Cerebellar nuclear complex (tissue), 1 donor: ENCODE data around the gene PHLDB1.
A peak's percentile ranks its signal among the peaks of the same experiment; 100 is the strongest.

Experiments
- DNase-seq, 2 experiments: peaks; one replicate each; lab custom pipeline; 2025; lab: John Stamatoyannopoulos, UW

PHLDB1 gene

DNA sequence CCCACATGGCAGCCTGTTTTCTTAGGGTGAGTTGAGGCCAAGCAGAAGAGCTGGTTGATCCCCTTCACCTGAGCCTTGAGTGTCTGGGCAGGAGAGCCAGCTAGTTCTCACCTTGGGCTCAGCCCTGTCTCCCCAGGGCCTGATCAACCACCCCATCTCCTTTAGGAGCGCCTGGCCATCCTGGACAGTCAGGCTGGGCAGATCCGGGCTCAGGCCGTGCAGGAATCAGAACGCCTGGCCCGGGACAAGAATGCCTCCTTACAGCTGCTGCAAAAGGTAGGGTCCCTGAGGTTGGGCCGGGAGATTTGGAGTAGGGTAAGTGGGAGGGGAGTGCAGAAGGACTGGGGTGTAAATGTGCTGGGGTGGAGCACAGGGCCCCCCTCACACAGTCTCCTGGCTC is 31.3 kb downstream of the PHLDB1 start:
- DNase-seq: no peak

DNA sequence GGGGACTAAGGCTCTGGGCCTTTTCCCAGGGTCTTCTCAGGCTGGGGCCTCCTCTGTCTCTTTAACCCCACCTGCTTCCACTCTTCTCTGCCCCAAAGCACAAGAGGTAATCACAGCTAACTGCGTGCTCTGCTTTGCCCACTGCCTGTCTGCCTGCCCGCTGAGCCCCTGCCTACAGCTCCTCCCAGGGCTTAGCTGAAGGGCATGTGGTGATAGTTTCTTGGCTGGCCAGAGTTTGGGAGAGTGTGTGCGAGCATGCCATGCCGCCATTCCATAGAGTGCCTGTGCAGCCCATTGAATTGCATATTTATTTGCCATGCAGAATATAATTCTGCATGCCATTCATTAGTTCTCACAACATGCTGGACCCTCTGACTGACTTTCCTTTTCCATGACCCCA is 32.5 kb downstream of the PHLDB1 start:
- DNase-seq: no peak

DNA sequence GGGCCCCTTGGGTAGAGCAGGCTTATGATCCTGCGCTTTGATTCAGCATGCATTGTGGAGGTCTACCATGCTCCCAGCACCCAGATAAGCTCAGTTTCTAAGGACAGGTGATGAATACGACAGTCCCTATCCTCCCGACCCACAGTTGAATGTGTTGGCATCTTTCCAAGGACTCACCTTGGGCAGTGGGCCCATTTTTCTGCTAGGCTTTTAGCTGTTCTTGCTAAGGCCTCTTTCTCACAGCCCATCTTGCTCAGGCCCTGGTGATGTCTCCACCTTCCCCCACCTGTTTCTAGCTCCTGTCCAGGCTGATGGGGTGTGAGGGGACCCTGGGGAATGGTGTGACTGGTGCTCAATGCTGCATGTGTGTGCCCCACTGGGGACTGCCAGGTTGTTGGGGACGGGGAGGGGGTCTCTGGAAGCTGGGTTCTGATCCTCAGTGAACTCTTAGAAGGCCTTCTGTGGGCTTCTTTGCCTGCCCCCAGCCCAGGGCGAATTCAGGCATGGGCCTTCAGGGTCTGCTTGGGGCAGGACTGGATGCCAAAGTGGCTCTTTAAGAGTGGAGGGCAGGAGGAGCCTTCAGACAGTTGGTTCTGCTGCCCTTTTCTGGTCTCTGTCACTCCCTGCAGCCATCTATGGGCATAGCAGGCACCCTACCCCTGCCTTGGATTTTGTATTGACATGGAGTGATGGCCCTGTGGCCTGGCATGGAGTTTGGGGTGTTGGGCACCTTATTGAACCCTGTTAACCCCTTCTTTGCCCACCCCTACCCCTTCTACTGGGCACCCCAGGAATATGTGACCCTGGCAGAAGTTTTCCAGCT is 33.1 kb downstream of the PHLDB1 start:
- no peak for DNase-seq

DNA sequence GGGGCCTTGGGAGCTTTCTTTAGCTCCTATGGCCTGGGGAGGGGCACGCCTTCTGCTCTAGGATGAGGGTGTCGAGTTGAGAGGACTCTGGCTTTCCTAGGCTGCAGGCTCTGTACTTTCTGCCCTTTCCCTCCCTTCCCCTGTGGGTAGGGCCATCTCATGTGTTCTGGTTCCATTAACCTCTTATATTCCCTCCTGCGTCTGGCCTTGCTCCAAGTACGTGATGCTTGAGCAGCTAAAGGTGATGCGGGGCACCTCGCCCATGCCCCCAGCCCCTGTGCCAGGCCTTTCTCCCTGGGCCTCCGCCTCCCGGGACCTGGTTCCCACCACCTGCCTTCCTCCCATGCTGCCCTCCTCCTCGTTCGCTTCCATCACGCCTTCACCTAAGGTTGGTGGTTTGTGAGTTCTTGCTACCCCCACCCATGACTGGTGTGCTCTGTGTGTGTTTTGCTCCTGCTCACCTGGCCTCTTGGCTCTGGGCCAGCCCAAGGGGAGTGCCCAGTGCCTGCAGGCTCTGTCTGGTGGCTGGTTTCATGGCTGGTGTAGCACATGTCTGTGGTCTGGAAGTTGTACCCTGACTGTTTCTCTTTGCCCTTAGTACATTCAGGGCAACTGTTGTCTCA is 34.1 kb downstream of the PHLDB1 start:
- peak; percentile 14 to 18 for DNase-seq

DNA sequence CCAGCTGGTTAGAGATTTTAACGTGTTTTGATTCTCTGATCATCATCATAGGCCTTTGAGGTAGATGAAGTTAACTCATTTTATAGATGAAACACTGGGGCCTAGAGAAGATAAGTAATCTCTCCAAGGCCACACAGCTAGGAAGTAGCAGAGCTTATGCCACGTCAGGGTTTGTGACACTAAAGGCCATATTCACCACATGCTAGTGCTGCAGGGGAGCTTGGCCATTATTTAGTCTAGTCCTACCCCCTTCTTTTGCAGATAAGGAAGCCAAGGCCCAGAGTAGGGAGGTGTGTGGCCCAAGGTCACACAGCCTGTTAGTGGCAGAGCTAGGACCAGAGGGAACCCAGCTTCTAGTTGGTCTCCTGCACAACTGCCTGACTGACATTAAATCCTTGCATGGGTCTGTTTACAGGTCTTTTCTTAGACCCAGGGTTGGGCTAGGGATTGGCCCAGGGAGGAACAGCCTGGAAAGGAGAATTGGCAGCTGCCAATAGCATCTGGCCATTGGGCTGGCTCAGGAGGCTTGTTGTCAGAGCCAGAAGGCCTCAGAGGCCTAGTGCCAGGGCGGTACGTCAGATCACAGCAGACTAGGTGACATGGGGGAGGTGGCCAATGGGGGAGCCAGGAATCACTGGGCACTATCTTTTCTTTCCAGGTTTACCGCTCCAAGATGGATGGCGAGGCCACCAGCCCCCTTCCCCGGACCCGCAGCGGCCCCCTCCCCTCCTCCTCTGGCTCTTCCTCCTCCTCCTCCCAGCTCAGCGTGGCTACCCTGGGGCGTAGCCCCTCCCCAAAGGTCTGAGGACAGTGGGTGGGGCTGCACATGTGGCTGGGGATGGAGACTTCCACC is 36.0 kb downstream of the PHLDB1 start:
- peak; percentile 35 to 45 for DNase-seq

DNA sequence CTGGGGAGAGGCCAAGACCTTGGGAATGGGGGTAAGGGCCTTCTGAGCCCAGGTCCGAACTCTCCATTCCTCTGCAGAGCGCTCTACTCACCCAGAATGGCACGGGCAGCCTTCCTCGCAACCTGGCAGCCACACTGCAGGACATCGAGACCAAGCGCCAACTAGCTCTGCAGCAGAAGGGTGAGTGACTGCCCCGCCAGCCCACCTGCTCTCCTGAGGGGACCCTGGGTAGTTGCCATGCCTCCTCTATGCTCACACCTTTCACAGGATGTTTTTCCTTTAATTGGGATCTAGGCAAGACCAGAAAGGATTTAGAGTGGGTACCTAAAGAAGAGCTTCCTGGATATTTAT is 36.6 kb downstream of the PHLDB1 start:
- peak in 1 of 2 experiments; percentile 54 for DNase-seq

DNA sequence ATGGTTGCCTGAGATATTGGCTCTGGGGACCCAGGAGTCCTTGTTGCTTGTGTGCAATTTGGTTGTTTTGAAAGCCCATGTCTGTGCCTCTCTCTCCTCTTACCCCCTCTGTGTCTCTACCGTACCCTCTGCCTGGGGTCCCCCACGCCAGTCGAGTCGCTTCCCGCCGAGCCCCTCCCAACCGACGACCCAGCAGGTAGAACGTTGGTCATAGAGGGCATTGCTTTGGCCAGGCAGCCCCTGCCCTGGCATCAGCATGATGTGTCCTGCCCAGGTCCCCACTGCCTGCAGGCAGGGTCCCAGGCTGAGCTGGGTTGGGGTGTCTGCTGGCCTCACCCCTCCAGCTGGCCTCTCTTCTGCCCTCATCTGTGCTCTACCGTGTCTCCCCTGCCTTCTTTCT is 37.1 kb downstream of the PHLDB1 start:
- no peak for DNase-seq

DNA sequence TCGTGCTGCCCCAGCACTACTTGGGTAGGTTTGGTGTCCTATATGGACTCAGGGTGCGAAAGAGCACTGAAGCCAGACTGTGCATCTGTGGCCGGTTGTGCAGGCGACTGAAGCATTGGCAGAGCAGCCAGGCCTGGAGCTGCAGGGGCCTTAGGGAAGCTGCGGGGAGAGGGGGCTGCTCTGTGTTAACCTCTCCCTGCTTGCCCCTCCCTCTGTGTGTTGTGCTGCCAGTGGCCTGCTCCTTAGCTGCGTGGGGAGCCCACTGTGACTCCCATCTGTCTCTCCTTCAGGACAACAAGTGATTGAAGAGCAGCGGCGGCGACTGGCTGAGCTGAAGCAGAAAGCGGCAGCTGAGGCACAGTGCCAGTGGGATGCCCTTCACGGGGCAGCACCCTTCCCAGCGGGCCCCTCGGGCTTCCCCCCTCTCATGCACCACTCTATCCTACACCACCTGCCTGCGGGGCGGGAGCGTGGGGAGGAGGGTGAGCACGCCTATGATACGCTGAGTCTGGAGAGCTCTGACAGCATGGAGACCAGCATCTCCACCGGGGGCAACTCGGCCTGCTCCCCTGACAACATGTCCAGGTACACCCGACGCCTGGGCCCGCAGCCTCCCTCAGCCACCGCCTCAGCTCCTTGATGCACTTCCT is 37.8 kb downstream of the PHLDB1 start:
- peak in 1 of 2 experiments; percentile 48 for DNase-seq

DNA sequence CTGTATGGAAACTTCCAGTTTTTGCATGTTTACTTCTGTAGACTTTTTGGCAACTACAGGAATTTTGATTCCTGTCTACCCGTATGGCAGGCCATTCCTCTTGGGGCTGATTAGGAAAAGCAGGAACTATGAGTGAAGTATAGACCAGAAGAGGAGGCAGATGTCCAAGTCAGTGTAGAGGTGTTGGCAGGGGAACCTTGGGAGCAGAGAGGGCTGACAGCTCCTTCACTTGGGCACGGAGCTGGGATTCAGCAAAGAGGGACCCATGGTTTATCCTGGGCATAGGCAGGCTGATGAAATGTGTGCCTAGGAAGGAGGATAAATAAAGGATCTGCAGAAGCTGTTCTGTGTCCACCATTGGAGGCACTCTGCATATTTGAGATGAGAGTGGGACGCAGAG is 39.0 kb downstream of the PHLDB1 start:
- no peak for DNase-seq

DNA sequence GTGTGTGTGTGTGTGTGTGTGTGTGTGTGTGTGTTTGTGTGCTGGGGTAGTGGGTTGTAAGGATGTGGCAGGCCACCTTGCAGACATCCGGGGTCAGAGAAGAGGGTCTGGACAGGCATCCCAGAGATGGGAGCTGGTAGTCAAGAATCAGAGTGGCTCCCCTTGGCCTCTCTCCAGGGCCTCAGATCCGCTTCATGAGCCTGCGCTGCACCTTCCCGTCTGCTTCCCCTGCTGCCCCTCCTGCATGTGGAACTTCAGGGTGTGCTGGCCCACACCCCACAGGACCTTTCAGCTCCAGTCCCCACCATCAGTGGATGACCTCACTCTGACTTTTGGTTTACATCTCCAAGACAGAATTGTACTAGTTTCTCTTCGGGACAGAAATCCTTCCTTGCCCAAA is 40.9 kb downstream of the PHLDB1 start:
- no peak for DNase-seq

DNA sequence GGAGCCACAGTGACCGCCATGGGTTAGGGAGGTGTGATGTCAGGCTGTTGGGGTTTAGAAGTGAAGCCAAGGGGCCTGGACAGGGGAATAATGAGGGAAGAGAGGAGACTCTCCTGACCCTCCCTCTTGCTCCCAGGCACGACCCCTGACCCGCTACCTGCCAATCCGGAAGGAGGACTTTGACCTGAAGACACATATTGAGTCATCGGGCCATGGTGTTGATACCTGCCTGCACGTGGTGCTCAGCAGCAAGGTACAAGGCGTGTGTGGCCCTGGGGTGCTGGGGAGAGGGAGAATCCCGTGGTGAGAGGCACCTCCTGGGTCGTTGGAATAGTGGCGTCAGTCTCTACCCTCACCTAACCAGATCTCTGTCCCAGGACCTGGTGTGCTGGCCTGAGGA is 42.5 kb downstream of the PHLDB1 start:
- DNase-seq: no peak

DNA sequence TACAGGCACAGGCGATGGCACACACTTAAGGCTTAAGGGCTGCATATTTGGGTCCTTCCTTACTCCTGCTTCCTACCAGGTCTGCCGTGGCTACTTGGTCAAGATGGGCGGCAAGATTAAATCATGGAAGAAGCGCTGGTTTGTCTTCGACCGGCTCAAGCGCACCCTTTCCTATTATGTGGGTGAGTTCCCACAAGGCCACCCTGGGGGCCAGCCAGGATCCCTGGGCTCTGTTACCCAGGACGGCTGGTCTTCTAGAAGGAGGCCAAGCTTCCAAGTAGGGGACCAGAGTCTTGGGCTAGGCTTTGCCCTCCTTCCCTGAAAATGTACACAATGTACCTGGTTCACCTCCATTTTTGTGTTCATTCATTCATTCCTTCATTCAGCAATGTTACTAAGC is 43.0 kb downstream of the PHLDB1 start:
- DNase-seq: no peak

DNA sequence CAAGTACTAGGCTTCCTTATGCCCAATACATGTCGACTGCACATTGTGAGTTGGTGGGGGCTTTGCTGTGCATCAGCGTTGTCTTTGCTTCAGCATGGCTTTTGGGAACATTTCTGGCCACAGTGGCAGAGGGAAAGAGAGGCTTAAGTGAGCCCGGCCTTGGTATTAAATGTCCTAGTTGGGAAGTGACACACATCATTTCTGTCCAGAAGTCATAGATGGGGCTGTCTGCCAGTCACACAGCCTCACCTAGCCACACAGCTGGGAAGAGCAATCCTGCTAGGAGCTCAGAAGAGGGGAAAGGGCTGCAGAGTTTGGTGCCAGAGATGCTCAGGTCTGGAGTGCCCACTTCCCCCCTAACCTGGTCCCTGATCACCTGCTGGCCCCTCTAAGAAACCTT is 44.4 kb downstream of the PHLDB1 start:
- DNase-seq: no peak

DNA sequence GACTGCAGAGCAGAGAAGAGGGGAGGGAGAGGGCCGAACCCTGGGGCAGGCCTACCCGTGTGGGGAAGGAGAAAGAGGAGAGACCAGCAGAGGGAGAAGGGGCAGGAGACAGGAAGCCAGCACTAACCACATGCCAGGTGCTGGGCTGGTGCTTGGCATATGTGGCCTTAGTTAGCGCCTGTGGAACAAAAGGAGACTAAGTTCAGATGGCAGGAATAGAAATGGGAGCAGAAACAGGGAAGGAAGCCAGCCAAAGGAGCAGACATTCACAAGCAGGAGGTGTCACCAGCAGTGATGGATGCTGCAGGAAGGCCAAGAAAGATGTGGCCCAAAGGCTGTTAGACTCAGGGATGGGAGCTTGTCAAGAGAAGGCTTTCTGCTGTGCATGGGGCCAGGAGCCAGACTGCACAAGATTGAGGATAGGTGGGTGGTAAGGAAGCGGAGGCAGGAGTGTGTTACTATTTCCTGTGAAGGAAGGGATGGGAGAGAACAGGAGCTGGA is 45.3 kb downstream of the PHLDB1 start:
- peak; percentile 72 to 74 for DNase-seq

DNA sequence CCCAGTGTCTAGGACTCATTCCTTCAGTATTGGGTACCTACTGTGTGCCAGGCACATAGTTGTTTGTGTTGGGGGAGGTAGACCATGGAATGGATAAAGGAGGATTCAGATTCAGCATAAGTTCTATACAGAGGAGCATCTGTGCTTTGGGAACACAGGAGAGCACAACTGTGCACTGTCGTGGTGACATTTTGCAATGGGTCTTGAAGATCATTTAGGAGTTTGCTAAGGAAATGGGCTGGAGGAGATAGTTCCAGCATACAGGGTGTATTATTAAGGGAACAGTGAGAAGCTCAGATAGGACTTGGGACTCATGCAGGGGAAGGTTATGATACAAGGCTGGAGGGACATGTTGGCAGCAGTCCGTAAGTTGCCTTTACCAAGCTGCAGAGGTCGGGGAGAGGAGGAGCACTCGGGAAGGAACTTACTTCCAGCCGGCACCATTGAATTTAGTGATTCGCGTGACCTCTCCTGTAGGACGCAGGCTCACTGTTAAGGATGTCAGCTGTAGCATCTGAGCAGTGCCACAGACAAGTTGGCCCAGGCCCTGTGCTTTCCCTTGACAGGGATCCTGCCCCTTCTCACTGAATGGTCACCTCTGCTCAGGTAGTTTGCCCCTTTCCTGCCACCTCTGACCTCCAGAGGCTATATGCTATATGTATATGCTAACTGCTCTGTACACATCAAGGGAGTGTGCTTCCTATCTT is 46.4 kb downstream of the PHLDB1 start:
- no peak for DNase-seq

DNA sequence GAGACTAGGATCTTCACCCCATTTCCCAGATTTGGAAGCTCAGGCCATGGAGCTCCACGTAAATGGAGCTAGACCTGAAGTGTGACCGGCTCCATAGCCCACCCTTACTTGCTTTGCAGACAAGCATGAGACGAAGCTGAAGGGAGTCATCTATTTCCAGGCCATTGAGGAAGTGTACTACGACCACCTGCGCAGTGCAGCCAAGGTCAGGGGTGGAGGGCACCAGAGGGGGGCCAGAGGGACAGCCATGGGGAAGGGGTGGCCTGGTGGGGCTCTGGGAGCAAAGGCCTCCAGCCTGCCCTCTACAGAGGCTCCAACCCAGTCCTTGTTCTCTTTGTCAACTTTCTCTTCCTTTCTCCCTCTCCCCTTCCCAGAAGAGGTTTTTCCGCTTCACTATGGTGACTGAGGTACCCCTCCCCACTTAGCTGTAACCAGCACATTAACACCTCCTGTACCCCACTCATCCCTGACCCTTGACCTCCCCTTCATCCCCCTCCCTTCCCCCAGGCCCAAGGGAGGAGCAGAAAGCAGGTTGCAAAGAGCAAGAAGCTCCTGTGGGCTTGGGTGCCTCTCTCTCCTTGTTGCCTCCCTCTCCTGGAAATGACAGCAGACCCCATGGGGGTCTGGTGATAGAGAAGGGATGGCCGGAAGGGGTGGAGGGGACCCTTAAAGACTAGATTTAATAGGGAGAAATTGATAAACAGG is 48.2 kb downstream of the PHLDB1 start:
- DNase-seq: no peak

DNA sequence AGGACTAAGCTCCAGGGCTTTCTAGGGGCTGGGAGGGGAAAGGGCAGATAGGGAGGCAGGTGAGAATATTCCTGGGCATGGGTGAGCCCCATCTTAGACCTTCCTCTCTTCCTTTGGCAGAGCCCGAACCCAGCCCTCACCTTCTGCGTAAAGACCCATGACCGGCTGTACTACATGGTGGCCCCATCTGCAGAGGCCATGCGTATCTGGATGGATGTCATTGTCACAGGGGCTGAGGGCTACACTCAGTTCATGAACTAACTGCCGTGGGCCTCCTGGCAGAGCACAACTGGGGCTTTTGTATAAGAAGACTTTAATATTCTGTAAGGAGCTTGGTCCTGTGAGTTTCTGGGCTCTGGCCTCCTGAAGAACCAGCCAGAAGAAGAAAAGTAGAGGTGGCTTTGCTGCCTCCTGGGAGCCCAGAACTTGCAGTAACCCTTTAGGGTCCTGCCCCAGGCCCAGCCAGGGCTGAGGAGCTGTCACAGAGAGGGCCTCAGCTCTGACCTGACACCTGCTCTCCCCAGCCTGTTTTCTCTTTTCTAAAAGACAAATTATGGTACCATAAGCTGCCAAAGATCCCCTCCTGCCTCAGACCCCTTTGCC is 49.2 kb downstream of the PHLDB1 start:
- no peak for DNase-seq

DNA sequence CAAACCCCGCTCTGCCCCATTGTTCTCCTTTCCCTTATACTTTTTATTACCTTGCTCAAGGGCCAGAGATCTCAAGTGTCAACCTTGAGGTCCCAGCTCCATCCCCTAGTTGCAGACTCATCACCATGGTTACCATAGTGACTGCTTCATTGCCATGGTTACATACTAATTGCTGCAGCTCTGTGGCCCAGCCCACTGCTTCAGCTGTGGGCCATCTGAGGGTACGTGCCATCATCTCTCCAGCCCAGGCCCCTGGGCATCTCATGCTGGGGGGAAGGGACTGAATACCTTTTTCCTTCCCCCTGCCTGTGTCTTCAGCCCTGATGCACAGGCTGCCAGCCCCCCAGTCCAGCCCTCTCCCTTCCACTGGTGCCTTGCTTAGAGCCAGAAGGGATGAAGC is 49.8 kb downstream of the PHLDB1 start:
- no peak for DNase-seq

DNA sequence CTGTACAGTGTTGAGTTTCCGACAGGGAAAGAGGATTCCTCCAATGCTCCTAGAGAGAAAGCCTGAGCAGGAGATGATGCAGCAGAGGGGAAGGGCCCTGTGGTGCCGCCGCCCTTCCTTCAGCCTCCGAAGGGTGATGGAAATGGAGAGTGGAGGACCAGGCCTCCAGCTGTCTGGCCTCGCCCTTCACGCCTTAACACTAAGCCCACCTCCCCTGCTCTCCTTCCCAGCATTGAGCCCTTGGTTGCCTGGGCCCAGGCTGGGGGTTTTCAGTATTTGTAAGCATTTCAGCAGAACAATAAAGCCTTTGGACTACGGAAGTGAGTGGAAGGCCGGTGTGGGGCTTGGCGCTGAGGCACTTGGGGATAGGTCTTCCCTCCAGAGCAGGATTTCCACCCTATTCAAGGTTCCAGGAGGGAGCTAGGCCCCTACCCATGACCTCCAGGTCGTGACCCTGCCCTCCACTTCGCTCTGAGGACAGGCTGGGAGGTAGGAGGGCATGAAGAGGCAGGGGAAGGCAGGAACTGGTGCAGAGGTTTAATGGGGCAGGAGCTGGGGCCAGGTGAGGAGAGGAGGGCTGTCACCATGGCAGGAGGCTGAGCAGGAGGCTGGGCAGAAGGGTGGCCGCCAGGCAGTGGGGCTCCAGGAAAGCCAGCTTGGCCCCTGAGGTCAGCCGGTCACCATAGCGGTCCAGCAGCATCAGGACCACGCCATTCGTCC is 50.5 kb downstream of the PHLDB1 start:
- DNase-seq: no peak
